K562 (cell line): Measurements from ENCODE around the gene TMPRSS7.

ENCODE experiments used
- CHD1 ChIP-seq: fragments of 200-600 bp; sonication (generic); IDR thresholded peaks from one replicate; pipeline ENCODE4 v1.6.1; 2012; ENCODE audit warnings: mild to moderate bottlenecking, moderate library complexity, low read length, inconsistent platforms
- CTCF ChIP-seq, 3 experiments: IDR thresholded peaks in 2 of 3; conservative IDR thresholded peaks in 1 of 3; 2 replicates each; pipeline ENCODE4 v1.5.1; 2011 to 2012; ENCODE audit warnings: low read length in 3 of 3, mild to moderate bottlenecking in 3 of 3, control low read depth in 2 of 3, improper control_type of control experiment in 1 of 3, inconsistent platforms in 1 of 3, low read depth in 1 of 3, mixed read lengths in 1 of 3, moderate library complexity in 1 of 3; ENCODE audit not compliant: insufficient read depth in 2 of 3
- ZBTB8A ChIP-seq: fragments of 450-650 bp; IDR thresholded peaks from 2 replicates; pipeline ENCODE4 v1.6.1; 2018; ENCODE audit warnings: mild to moderate bottlenecking, moderate library complexity; ENCODE audit not compliant: partially characterized antibody
- ZFP36 ChIP-seq: fragments of 150-350 bp; IDR thresholded peaks from 2 replicates; pipeline ENCODE4 v1.6.1; 2018; ENCODE audit warnings: low read length, low read depth; ENCODE audit not compliant: partially characterized antibody
- ZNF407 ChIP-seq: fragments of 450-650 bp; IDR thresholded peaks from 2 replicates; pipeline ENCODE4 v1.6.1; 2016; ENCODE audit warnings: low read depth

- TF ChIP-seq ZBTB8A: no peak
- TF ChIP-seq CHD1: no peak
- TF ChIP-seq ZFP36: no peak
- no peak for TF ChIP-seq CTCF (IDR thresholded peaks at IDR 0.05 in 2 of 3, conservative IDR thresholded peaks at IDR 0.05 in 1 of 3; ENCODE audit: insufficient read depth in 2 of 3, low read depth in 1 of 3, low read length in 3 of 3)
- no peak for TF ChIP-seq ZNF407
Observed at GRCh38 chr3:112115161-112115739, 80.7 kb downstream of the TMPRSS7 start.
